HG03342 (cell line): Measurements from ENCODE around the gene AUTS2.

Experiments
- ATAC-seq: cut with Tn5 transposase; IDR thresholded peaks from one replicate; pipeline ENCODE4 v1.9.1; 2021; ENCODE audit warnings: mild to moderate bottlenecking, moderate library complexity; ENCODE audit not compliant: unreplicated experiment

AUTS2 gene

DNA sequence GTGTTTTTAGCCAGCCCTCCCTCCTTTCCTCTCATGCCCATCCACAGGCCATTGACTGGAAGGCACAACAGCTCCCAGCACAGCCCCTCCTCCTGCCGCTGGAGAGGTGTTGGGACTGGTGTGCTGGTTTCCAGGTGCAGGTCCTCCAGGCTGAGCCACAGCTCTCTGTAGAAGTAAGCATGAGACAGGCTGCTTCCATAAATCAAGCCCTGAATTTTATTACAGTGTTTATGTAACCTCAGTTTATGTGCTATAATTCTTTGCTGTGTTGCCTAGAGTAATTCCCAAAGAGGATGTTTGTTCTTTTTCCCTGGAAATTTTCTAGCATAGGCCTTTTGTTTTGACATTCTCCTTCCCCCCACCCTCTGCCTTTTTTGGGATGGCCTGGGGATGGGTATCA, 445.8 kb downstream of the AUTS2 start:
- no peak for ATAC-seq

DNA sequence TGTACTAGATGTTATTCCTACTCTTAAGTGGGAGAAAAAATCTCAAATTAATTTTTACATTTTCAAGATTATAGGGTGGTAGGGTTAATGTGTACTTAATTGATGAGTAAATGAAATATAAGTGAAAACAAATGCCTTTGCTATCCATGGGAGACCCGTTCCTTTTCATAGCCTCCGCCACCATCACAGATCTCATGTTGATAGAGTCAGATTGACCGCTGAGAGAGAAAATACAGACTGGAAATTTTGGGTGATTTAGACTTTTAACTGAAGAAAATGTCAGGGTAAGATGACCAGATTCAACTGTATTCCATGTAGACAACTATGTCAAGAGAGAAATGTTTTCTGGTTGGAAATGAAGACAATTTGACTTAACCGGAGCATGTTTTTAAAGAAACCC, 446.2 kb downstream of the AUTS2 start:
- no peak for ATAC-seq

DNA sequence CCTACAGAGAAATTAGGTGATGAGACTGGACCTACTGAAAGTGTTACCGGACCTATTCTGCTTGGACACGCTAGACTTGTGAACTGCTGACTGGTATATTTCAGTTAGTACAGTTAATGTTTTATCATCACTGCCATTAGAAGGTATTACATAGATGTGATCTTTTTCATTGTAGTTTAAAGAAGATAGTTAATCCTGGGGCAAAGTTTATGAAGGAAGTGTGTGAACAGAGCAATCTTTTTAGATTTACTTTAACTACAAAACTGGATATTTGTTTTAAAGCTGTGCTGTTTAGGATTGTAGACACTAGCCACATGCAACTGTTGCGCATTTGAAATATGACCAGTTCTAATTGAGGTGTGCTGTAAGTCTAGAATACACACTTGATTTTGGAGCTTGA, 446.7 kb downstream of the AUTS2 start:
- no peak for ATAC-seq

DNA sequence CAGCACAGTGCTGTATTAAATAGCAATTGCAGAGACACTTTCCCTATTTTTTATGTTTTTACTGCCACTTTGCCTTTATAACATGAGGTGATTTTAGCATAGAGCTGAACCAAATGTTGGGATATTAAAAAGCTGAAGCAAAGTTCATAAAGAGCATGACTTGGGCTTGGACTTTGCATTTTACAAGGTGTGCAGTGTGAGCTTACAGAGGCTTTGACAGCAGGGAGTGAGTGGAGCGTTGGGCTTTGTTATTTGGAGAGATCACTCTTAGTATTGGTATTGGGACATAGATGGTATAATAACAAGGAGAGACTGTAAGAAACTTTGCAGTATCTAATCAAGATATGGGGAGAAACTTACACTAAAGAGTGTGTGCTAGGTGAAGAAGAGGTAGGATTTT, 449.1 kb downstream of the AUTS2 start:
- no peak for ATAC-seq

DNA sequence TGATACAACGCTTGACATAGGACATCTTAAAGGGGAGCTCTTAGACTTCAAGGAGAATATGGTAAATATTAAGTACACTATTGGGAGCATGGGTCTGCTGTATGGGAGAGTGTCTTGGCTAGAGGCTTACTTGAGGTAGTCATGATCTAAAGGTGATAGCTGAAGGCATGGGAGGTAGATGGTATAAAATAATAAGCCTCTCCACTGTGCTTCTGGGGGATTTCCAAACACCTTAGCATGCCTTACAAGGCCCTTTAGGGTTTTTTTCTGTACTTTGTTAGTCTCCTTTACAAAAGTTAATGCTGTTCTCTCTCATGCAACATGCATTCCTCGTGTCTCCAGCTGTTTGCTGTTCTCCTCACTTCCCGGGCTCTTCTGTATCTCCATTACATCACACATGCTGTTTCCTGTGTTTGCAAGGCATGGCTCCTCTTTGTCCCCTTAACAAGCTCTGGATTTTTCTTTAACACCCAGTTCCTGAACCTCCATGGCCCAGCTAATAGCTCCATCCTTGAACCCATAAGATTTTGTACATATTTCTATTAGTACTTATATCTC, 449.7 kb downstream of the AUTS2 start:
- no peak for ATAC-seq

DNA sequence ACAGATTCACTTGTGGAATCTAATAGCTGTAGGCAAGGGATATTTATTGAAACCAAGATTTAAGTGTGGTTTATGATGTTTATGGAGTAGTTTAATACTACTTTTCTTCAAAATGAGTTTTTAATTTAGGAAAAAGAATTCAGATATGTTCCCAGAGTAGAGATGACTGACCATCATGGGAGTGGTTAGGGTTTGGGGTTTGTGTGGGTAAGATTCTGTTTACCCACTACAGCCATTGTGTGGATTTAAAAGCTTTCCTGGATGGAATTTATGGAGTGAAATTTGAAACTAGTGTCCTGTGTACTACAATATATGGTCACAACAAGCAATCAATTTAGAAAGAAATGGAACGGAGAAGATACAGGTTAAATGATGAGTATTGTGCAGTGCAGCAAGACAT, 453.5 kb downstream of the AUTS2 start:
- no peak for ATAC-seq

DNA sequence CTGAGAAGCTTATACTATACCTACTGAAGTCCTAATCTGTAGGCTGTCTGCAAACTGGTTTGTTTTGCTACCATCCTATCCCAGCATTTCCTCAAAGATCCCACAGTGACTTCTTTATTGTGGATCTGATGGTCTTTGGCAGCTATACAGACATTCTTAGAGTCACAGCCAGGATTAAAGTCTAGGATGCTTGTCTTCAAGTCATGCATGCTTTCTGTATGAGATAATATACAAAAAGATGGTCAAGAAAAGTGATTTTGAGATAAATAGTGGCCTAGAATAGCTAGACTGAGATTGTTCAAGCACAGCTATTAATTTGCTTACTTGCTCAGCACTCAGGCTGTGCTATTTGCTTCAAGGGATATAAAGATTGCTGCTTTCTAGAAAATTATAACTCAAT, 454.4 kb downstream of the AUTS2 start:
- ATAC-seq = no peak

DNA sequence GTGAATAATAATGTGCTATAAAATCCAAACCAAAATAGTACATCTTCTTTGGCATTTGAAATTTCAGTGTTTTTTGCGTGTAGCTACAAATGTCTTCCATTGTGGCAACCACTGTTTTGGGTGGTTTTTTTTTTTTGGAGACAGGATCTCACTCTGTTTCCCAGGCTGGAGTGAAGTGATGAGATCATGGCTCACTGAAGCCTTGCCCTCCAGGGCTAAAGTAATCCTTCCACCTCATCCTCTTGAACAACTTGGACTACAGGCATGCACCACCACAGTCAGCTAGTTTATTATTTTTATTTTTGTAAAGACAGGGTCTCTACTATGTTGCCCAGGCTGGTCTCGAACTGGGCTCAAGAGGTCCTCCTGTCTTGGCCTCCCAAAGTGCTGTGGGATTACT, 455.1 kb downstream of the AUTS2 start:
- ATAC-seq = no peak

DNA sequence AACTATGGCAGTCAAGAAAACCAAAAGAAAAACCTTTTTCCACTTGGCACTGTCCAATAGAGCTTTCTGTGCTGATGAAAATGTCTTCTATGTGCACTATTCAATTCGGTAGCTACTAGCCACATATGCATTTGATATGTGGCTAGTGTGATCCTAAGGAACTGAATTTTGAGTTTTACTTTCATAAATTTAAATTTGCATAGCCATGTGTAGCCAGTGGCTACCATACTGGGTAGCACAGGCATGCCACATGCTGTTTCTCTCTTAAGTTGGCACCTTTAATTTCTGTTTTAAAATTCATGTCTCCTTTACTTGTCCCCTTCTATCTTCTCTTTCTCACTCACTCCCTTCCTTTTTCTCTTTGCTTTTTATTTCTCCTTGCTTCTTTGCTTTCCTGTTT, 455.7 kb downstream of the AUTS2 start:
- no peak for ATAC-seq

DNA sequence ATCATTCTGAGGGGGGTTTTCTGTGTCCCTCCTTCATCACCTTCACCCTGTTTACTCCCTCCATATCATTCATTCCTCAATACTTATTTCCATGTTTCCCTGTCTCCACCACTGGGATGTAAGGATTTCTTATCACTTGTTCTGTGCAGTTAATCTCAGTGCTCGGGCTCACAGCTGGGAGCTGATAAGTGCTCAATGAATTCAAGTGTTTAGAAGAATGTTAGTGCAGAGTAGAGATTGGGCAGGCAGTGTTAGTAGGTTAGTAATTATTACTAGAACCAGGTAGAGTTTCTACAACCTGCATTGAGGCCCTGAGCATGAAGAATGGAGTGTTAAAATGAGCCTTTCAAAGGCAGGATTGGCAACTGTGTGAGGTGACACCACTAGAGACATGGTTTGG, 458.1 kb downstream of the AUTS2 start:
- ATAC-seq = no peak

DNA sequence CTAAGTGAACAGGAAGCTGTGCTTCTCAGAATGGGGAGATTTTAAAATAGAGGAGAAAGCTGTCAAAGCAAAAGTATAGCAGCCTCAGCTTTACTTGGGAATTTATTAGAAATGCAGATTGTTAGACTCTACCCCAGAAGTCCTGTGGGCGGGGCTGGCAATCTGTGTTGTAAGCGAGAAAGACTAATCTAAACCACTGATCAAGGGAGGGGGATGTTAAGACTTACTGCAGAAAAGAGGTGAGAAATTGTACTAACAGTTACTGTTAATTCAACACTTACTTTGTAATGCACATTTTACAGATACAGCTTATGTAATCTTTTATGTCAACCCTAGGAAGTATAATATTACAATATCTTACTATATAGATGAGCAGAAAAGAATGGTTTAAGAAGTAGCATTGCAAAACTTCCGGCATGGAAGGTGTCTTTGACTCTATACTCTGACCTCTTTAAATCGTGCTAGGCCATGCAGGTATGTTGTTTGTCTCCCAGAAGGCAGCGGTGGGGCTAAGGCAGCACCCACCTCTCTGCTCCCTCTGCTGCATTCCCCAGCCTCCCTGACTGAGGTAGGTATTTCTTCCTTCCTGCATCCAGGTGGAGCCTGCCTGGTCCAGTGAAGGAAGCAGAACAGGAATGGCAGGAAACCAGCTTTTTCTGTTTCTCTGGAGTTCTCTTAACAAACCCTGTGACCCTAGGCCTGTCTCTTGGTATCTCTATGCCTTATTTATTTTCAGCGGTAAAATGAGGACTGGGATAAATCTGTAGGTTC, 462.2 kb downstream of the AUTS2 start:
- ATAC-seq = no peak

DNA sequence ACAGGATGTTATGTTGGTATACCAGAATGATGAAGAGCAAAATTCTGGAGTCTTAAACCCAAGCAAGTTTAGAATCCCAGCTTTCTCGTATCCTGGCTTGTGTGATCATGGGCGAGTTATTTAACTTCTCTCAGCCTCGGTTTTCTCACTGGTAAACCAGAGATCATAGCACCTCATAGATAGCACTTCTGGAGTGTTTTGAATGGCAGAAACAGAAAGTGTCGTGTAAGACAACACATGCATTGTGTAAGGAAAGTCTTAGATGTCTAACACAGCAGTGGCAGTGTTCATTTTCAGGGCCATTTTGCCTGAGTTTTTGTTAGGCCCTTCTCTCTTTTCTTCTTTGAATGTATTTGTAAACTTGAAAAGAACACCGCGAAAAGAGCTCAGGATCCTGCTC, 465.1 kb downstream of the AUTS2 start:
- no peak for ATAC-seq

DNA sequence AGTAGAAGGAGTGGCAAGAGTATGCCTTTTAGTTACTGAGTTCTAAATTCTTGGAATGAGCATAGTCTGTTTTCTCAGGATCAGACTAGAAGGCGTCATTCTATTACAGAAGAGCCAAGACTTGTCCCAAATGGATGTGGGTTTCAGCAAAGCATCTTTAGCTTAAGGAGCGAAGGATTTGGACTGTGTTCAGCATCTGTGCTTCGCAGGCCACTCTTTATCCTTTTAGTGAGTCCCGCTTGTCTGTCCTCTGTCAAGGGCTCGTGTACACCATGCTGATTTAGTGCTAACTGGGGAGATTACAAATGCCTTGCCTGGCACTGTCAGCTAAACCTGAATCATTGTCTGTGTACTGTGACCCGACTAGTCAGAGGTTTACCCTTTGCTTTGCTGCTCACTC, 465.7 kb downstream of the AUTS2 start:
- no peak for ATAC-seq

DNA sequence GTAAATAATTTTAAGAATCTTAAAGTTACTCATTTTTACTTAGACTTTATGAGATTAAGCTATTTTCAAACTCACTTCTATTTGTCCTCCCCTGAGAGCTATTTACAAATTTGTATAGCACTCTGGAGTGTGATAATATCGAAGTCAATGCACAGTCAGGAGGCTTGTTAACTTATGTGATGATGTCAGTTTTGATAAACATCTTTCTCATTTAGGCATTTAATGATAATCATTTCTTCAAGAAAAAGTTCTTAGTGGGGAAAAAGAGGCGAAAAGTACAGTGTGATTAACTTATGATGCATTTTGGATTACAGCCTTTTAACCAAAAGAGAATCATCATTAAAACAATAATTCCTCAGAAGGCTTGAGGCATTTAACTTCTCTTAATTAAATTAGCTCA, 468.6 kb downstream of the AUTS2 start:
- ATAC-seq = no peak

DNA sequence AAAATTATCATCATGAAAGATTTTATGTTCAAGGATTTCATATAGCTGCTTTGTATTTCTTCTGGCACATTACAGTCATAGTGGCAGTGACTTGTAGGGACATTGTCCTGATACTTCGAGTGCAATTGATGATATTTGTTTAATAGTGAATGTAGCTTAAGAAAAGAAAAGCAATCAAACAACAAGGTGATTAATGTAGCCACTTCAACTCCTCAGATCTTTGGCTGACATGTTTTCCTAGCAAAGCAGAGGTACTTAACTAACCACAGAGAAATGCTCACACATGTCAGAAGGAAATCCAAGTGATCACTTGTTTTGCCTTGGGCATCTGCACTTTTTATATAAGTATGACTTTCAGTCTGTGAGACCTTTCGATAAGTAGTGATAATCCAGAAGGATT, 470.3 kb downstream of the AUTS2 start:
- ATAC-seq = no peak

DNA sequence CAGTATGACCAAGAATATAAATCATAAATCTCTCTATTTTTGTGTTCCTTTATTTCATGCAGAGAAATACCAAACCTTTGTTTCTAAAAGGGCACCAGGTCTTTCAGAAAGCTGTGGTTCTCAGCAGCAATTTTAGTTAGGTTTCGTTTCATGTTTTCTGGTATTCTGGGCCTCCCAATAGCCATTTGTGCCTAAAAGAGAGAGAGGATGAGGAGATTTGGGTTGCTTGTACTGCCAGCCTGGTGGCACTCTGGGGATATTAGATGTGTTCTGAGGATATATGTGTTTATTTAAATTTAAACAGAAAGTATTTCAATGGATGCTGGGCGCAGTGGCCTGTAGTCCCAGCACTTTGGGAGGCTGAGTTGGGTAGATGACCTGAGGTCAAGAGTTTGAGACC, 471.7 kb downstream of the AUTS2 start:
- ATAC-seq = no peak

DNA sequence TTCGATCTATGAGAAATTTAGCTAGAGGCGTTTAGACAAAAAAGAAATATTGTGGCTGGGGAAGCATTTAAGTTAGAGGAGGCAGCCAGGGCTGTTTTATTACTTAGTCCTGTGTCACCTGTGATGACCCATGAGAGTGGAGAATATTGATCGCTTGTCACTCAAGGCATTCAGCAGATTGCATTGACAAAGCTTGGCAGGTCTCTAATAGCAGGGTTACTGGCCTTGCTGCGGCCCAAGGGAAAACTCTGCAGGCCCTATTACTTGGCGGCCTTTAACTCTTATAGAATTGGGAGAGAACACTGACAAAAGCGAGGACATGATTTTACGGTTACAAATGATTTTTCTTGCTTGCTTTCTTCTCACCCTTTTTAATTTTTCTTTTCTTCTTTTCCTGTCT, 473.5 kb downstream of the AUTS2 start:
- ATAC-seq = no peak

DNA sequence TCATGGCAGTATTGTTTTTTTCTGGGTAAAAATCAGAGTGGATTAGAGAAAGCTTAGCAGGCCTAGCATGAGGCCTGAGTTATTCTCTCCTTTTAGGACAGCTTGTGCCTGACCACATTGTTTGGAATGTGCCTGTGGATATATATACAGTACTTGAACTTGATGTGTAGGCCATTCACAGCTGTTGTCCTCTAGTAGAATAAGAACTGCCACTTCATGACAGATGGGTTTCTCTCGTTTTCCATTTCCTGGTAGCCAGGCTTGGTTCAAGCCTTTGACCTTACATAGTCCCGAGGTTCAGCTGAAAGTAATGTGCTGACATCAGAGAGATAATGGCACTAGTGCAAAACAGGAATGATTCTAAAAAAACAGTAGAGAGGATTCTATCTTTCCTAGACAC, 473.9 kb downstream of the AUTS2 start:
- no peak for ATAC-seq

DNA sequence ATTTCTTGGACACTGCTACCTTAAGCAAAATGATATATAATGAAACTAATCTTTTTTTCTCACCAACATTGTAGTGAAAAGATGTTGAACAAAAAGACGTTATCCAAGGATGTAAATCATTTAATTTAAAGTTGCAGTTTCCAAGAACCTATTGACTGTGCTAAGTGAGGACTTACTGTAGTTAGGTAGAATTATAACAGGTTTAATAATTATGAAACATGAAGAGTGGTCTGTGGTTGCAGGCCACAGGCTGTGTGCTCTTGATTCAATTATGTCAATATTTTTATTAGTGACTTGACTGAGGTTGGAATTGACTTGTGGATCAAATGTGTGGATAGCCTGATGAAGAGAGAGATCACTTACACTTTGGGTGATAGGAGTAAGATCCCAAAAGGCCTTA, 478.1 kb downstream of the AUTS2 start:
- no peak for ATAC-seq

DNA sequence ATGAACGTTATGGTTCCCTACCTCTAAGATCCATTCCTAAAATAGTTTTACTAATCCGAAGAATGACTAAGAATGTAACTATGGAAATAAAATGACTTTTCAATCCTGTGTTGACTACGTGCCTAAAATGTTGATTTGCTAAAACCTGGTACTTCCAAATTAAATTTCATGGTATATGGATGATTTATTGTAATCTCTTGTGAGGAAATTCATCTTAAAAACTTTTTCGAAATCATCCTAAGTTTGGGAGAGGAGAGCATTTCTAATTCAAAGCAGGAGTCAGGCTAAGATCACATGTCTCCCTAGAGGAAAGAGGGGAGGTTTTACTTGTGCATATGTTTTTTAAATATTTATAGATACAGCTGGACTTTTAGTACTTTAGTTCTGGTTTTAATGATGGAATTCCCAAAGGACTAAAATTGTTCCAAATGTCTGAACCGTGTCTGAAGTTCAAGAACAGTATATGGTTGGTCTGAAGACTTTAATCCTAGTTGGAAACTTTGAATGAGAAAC, 483.9 kb downstream of the AUTS2 start:
- no peak for ATAC-seq

DNA sequence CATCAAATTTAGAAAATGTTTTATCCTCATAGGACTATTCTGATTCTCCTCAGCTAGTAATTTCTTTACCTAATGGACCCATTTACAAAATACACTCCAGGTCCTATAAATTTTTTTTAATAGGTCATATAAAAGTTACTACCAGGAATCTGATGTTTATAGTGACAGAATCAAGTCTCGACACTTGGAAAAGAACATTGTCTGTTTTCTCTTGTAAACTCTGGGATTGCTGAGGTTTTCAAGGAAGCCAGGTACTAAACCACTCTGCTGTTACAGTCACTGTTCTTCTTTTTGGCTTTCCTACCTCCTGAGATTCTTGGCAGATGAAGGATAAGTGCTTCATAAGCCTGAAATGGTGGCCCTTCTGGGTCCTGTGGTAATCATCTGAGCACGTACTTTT, 493.1 kb downstream of the AUTS2 start:
- no peak for ATAC-seq

DNA sequence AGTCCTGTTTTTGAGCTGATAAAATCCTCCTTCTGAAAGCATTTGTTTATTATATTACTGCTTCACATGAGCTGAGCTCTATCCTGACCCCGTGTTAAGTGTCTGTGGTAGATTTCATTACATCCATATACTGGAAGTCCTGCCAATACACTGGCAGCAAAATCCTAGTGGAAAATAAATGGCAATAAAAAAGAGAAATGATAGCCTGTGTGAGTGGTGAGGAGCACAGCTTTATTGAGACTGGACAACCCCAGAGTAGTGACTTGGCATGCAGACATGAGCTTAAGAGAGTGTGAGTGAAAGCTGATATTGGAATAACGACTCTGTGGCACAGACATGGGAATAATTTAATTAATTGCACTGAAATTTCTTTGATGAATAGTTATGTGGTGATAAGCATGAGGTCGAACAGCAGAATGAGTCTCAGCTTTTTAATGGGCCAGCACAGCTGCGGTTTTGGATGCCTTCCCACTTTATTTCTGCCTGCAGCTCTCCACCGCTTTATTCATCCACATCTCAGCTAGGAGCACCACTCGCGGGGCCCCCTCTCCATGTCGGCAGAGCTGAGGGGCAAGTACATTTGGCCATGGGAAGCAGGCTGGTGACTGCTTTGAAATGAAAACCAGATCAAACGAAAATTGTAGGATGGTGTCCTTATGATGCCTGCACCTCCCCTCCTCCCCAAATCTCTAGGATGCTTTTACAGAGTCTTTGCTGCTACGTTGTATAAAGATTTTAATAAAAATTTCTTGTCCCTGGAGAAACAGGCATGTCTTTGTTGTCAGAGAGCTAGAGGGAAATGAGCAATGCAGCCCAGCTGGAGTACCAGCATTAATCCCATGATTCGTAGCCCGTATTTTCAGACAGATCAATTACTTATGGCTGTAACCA, 494.3 kb downstream of the AUTS2 start:
- no peak for ATAC-seq
